HG03442 (cell line): ENCODE data around the gene RAB37.

ENCODE experiments used
- ATAC-seq: cut with Tn5 transposase; IDR thresholded peaks from one replicate; pipeline ENCODE4 v1.9.1; 2021; ENCODE audit warnings: mild to moderate bottlenecking, moderate library complexity; ENCODE audit not compliant: unreplicated experiment

The RAB37 gene

GRCh38 chr17:74760404-74761105, 23.5 kb downstream of the RAB37 start:
- no peak for ATAC-seq

- ATAC-seq: no peak
These were observed 24.4 kb downstream of the RAB37 start for GRCh38 chr17:74761419-74761818.

GRCh38 chr17:74761931-74762330, 24.9 kb downstream of the RAB37 start:
- no peak for ATAC-seq

DNA sequence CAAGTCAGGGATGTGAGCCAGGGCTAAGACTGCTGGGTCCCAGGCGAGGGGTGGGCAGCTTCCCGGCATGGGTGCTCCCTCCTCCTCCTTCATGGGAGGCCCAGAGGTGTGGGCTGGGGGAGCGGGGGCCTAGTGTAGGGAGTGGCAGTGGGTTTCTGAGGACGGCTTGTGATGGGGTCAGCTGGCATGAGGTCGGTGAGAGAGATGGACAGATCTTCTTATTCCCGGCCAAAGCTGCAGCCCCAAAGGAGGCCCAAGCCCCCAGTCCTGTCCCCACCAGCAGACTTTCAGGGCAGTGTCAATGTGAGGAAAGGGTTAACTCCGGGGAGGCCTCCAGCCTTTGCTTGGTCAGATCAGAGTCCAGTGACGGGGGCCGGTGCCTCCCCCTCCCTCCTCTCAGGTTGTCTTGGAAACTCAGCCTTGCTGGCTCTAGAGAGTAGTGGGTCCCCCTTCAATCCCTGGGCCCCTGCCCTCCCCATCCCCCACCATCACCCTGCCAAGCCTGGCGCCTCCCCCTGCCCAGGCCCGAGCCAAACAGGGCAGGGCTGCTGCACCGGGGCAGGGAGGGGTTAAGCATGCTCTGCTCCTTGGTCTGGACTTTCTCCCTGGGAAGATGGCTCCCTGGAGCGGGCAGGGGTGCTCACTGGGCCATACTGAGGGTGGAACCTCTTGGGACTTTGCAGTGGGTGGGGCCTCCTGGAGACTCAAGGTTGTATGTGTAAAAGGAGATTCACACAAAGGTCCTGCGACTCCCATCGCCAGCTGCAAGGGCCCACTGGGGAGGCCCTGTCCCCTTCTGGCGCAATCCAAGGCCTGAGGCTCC, 26.7 kb downstream of the RAB37 start:
- ATAC-seq: no peak

- no peak for ATAC-seq
These were observed 27.8 kb downstream of the RAB37 start for GRCh38 chr17:74764751-74765286.

DNA sequence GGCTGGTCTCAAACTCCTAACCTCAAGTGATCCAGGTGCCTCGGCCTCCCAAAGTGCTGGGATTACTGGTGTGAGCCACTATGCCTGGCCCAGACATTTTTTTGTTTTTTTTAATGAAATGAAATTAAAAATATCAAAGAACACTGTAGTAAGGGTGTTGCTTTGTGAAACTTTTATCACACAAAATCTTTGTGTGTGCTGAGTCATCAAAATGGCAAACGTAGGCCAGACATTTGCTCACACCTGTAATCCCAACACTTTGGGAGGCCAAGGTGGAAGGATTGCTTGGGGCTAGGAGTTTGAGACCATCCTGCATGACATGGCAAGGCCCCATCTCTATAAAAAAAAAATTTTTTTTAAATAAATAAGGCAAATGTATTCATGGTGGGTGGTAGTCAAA, 29.4 kb downstream of the RAB37 start:
- ATAC-seq: no peak

GRCh38 chr17:74767111-74767516, 30.1 kb downstream of the RAB37 start:
- no peak for ATAC-seq

- ATAC-seq: no peak
These were observed 31.2 kb downstream of the RAB37 start for GRCh38 chr17:74768069-74768762.

GRCh38 chr17:74768763-74769114, 31.7 kb downstream of the RAB37 start:
- ATAC-seq: no peak

GRCh38 chr17:74769266-74769855, 32.3 kb downstream of the RAB37 start:
- ATAC-seq: no peak

DNA sequence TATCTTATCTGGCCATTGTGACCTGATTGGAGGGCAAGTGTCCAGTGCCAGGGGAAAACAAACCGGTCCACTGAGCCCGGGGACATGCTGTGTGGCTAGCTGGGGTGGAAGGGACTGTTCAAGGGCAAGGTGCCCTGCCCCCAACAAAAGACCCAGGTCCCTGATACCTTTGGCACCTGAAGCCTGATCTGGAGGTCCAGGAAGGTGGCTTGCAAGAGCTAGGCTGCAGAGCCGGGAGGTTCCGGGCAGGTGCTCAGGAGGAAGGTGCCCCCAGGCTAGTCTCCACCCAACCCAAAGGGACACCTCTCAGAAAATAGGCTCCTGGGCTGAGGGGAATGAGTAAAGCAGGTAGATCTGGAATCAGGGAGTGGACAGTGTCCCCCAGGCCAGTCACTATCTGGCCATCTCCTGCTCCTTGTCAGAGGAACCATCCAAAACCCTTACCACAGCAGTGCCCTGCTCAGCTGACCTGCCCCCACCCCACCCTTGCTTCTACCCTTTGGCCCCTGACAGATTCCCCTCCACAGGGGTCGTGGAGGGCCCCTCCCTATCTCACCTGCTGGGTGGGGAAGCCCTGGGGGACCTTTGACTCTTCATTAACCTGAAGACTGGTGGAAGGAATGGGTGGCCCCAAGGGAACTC, 32.9 kb downstream of the RAB37 start:
- no peak for ATAC-seq

- ATAC-seq: no peak
These were observed 33.7 kb downstream of the RAB37 start for GRCh38 chr17:74770498-74771318.

- ATAC-seq: no peak
These were observed 34.4 kb downstream of the RAB37 start for GRCh38 chr17:74771319-74771914.

DNA sequence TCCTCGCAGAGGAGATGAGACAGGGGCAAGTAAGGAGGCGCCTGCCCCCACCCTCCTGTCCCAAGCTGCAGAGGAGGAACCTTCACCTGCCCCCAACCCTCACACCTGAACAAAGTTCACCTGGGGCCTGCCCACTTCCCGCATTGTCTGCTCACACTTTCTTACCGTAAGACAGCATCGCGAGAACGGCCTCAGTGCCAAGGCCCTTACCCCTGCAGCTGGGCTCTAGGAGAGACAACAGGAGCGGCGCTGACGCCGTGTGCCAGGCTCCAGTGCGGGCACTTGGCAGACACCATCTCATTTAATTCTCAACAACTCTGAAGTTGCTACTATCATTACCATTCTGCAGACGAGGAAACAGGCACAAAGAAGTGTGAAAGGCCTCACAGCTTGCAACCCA, 35.0 kb downstream of the RAB37 start:
- ATAC-seq: no peak

DNA sequence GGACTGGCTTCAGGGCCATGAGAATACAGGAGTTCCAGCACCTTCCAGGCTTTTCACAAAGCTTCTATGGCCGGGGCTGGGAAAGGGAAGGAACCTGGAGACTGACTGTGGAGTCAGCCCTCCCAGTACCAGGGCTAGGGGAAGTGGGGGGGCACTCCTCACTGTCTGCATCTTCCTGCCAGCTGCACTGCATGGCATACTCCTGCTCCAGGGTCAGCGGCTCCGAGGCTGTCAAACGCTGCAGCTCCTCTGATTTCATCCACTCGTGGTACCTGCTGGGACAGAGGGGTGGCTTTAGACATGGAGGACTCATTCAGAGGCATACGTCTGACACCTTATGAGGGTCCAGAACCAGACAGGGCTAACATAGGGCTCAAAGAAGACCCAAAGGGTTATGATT, 36.4 kb downstream of the RAB37 start:
- ATAC-seq: no peak

GRCh38 chr17:74773871-74774286, 36.8 kb downstream of the RAB37 start:
- no peak for ATAC-seq

DNA sequence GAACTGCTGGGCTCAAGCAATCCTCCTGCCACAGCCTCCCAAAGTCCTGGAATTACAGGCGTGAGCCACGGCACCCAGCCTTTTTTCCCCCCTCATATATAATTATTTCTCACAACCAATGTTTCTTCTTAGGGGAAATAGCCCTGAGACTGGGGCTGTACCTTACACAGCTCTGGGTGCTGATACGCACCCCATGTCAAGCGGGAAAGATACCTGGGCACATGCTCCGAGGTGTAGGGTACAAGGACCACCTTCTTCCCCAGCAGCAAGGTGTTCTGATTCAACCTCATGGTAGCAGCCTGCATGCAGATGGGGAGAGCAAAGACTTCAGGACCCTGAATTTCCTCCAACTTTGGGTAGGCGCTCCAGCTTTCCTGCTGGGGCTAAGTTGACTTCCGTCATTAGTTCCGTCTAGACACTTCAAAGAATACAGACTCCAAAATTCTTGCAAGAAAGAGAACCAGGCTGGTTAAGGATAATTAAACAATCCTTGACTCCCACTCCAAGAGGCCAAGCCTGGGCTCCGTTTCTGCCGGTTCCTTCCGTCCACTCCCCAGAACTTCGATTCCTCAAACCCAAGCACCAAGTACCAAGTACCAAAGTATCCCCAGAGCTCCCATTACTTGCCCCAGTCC, 38.5 kb downstream of the RAB37 start:
- ATAC-seq: no peak

DNA sequence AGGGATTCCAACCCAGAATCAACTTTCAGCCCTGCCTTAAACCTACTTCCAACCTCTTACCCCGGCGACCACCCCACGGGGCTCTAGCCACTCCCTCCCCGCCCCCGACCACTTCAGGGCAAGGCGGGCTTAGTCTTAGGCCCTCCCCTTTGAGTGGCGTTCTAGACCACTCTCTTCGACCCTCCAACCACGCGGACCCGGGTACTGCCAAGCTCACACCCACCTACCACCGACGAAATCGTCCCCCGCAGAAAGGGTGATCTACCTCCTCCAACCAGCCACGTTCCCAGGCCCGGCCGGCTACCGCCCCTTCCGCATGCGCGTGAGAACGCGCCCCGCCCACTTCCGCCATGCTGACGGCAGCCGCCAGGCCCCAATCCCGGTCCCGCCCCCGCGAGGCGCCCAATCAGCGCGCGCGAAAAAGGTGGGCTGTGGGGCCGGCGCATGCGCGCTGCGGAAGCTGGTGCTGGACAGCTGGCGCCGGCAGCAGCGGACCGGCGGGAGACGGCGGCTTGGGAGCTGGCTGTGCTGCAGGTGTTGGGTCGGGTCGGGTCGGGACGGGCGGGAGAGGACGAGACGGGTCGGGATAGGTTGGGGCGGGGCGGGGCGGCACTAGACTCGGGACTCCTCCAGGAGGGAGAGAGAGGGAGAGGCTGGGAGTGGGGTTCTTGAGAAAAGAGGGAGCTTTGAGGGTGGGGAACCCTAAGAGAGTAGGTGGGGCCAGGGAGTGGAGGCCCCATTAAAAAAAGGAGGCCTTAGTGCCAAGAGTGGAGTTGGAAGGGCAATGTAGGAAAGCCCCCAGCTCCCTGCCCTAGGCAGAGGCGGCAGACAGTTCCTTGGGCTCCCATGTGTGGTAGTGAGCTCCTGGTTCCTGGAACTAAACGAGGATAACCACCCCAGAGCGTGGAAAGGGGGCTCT, 39.2 kb downstream of the RAB37 start, which contains the start of gene NAT9:
Gene NAT9 (minus strand): TSS at position 302 of the 919 bp plus-strand sequence. CDS start 647 bp downstream, outside the sequence.
- peak; percentile 67 for ATAC-seq
